ENCODE data around the gene RFLNA.

GRCh38 chr12:124297856-124298255 lies 3.0 kb downstream of the RFLNA start:
- TF ChIP-seq EP300 (IDR thresholded peaks at IDR 0.05) = no peak
- no peak for TF ChIP-seq CTCF (IDR thresholded peaks at IDR 0.05)
- TF ChIP-seq POLR2AphosphoS5 (IDR thresholded peaks at IDR 0.05) = no peak

Data from suprapubic skin (tissue), 4 donors.